ENCODE results near the gene ARSA.

GRCh38 chr22:50672471-50673230 is 44.7 kb upstream of the ARSA start, which contains the start of gene SHANK3:
- TF ChIP-seq RAD21 (conservative IDR thresholded peaks at IDR 0.05 in 1 of 2, IDR thresholded peaks at IDR 0.05 in 1 of 2) = no peak
- TF ChIP-seq NR3C1 (IDR thresholded peaks at IDR 0.05) = no peak
- TF ChIP-seq JUN (IDR thresholded peaks at IDR 0.05) = no peak
- TF ChIP-seq CTCF (IDR thresholded peaks at IDR 0.05) = no peak
